ENCODE results near the gene PRKCH. TPM values are rescaled to one million over a fixed set of nuclear protein-coding genes. Genes with fewer than 3 reads are reported as not detected.

The PRKCH gene
- total RNA-seq, 1 experiment from 2014 or later, result 2.7 TPM

GRCh38 chr14:61519735-61520134 lies 198.4 kb downstream of the PRKCH start:
- Histone ChIP-seq H3K9me3 (ENCODE audit: control insufficient read depth, insufficient read depth, low read depth, low read length) (no peaks in the 10 kb centered on the region), H3K36me3 (ENCODE audit: control insufficient read depth, insufficient read depth, low read length) (no peaks in the 10 kb centered on the region), H3K4me3 (ENCODE audit: low read depth in 2 of 2, low read length in 2 of 2) (no peak overlapping the region), H3K27ac (ENCODE audit: low read length) (no peak overlapping the region), H3K27me3 (ENCODE audit: control insufficient read depth, insufficient read depth, low read length) (no peaks in the 10 kb centered on the region), H3K4me1 (ENCODE audit: control insufficient read depth, insufficient read depth, low read length) (no peaks in the 10 kb centered on the region)
- ChIA-PET POLR2A (no interaction called here), CTCF (no interaction called here)
- ATAC-seq (no peak), DNase-seq (ENCODE audit: low read depth, low spot score) (no peak)
- BruUV-seq (replicated peaks), result no TSS peak
- TF ChIP-seq REST (IDR thresholded peaks at IDR 0.05; ENCODE audit: insufficient read depth in 1 of 2, low read depth in 2 of 2, low read length in 1 of 2) (no peak), SIN3A (IDR thresholded peaks at IDR 0.05; ENCODE audit: borderline replicate concordance, insufficient read depth, low read depth, low read length) (no peak), CTCF (IDR thresholded peaks at IDR 0.05) (no peak)
- intact Hi-C loops (cut with micrococcal nuclease; ENCODE audit: unreplicated experiment) (no loop called here), in situ Hi-C loops (cut with HindIII; ENCODE audit: low pct_unique_long_range_greater_than_20kb, low sequenced_read_pairs) (no loop called here)

- no peak for DNase-seq (ENCODE audit: low read depth, low spot score)
- intact Hi-C loops (cut with micrococcal nuclease; ENCODE audit: unreplicated experiment) (no loop called here), in situ Hi-C loops (cut with HindIII; ENCODE audit: low pct_unique_long_range_greater_than_20kb, low sequenced_read_pairs) (no loop called here)
- ChIA-PET CTCF (no interaction called here), POLR2A (no interaction called here)
- H3K4me3 ChIP-seq (ENCODE audit: low read depth in 2 of 2, low read length in 2 of 2), result no peak overlapping the region
- TF ChIP-seq CTCF (IDR thresholded peaks at IDR 0.05) (no peak), REST (IDR thresholded peaks at IDR 0.05; ENCODE audit: insufficient read depth in 1 of 2, low read depth in 2 of 2, low read length in 1 of 2) (no peak)
- no peaks in the 10 kb centered on the region for H3K36me3 ChIP-seq (ENCODE audit: control insufficient read depth, insufficient read depth, low read length)
- no peaks in the 10 kb centered on the region for H3K27me3 ChIP-seq (ENCODE audit: control insufficient read depth, insufficient read depth, low read length)
- no peak overlapping the region for H3K27ac ChIP-seq (ENCODE audit: low read length)
- no peaks in the 10 kb centered on the region for H3K4me1 ChIP-seq (ENCODE audit: control insufficient read depth, insufficient read depth, low read length)
- H3K9me3 ChIP-seq (ENCODE audit: control insufficient read depth, insufficient read depth, low read depth, low read length), result no peaks in the 10 kb centered on the region
- no peak for ATAC-seq
- BruUV-seq (replicated peaks), result no TSS peak
These were observed 199.2 kb downstream of the PRKCH start for GRCh38 chr14:61520576-61520975.

Measured in Panc1 (cell line).